Ascending aorta (tissue), 2 donors: Measurements from ENCODE around the gene LTA. TPM values are rescaled to one million over a fixed set of nuclear protein-coding genes. Genes with fewer than 3 reads are reported as not detected.
"Not testable (repeated sequence)": the region's sequence is repeated elsewhere in the genome, so short reads cannot be mapped to it uniquely, and the experiment has no call there.

Experiments
- DNase-seq, 2 donors: peaks; one replicate each; pipeline ENCODE4 v3.0.0-alpha.2; 2019; ENCODE audit warnings: low spot score in 2 of 2
- H3K27ac ChIP-seq, 2 donors: fragments of 200-600 bp; sonication (generic); one replicate each; pipeline ENCODE4 v1.5.1; 2016 to 2017; ENCODE audit warnings: mild to moderate bottlenecking in 1 of 2
- H3K27me3 ChIP-seq: fragments of 200-600 bp; sonication (generic); one replicate; pipeline ENCODE4 v1.5.1; 2017
- H3K36me3 ChIP-seq, 2 donors: fragments of 200-600 bp; sonication (generic); one replicate each; pipeline ENCODE4 v1.5.1; 2016
- H3K4me1 ChIP-seq, 2 donors: fragments of 200-600 bp; sonication (generic); one replicate each; pipeline ENCODE4 v1.5.1; 2016 to 2017; ENCODE audit warnings: mild to moderate bottlenecking in 1 of 2
- H3K4me3 ChIP-seq, 2 donors: fragments of 200-600 bp; sonication (generic); one replicate each; pipeline ENCODE4 v1.5.1; 2016 to 2017; ENCODE audit warnings: mild to moderate bottlenecking in 1 of 2
- H3K9me3 ChIP-seq, 2 donors: fragments of 200-600 bp; sonication (generic); one replicate each; pipeline ENCODE4 v1.5.1; 2016
- CTCF ChIP-seq, 3 experiments: fragments of 200-600 bp in 2 of 3; fragments of 450-650 bp in 1 of 3; sonication (generic) in 2 of 3; IDR thresholded peaks; one replicate each; pipeline ENCODE4 v1.5.1; 2016 to 2019; ENCODE audit warnings: antibody characterized with exemption in 3 of 3, mild to moderate bottlenecking in 1 of 3, moderate library complexity in 1 of 3
- intact Hi-C: fragments of 100-400 bp; cut with DNase I; formaldehyde crosslinking; loops from one replicate; pipeline ENCODE4 v1.15.1; 2023
- total RNA-seq: library from RNA; depleted of rRNA; stranded (reverse); fragments of >200 nt; gene quantifications from one replicate; pipeline ENCODE4 v1.1.0, GENCODE V29; 2016

Gene LTA
- total RNA-seq, 1 donor from 2014 or later = not detected

GRCh38 chr6:31585491-31585890 is 13.4 kb downstream of the LTA start:
- intact Hi-C loops = no loop called here
- H3K27ac ChIP-seq = no peak overlapping the region
- no peak for DNase-seq
- H3K4me3 ChIP-seq = no peak overlapping the region
- no peaks in the 10 kb centered on the region for H3K36me3 ChIP-seq
- no peak for TF ChIP-seq CTCF (IDR thresholded peaks at IDR 0.05)
- H3K4me1 ChIP-seq = peaks cover 0 to 12% of the 10 kb centered on the region in 2 donors
- no peaks in the 10 kb centered on the region for H3K27me3 ChIP-seq
- H3K9me3 ChIP-seq = no peaks in the 10 kb centered on the region

GRCh38 chr6:31586008-31586407 is 13.9 kb downstream of the LTA start, which contains the start of gene LST1:
Gene LST1 (plus strand): TSS chr6:31586277. CDS start chr6:31587300, 1,023 bp downstream.
- Histone ChIP-seq H3K27ac (no peak within 1 kb of the TSS), H3K36me3 (no peaks in the 10 kb centered on the region), H3K4me1 (peaks cover 0 to 12% of the 10 kb centered on the region in 2 donors), H3K27me3 (no peaks in the 10 kb centered on the region), H3K9me3 (no peaks in the 10 kb centered on the region), H3K4me3 (no peak within 1 kb of the TSS)
- TF ChIP-seq CTCF (IDR thresholded peaks at IDR 0.05) = no peak
- no peak for DNase-seq
- intact Hi-C loops = no loop called here

- Histone ChIP-seq H3K27ac (no peak overlapping the region), H3K27me3 (no peaks in the 10 kb centered on the region), H3K4me1 (peaks cover 0 to 8% of the 10 kb centered on the region in 2 donors), H3K9me3 (no peaks in the 10 kb centered on the region), H3K36me3 (no peaks in the 10 kb centered on the region), H3K4me3 (no peak overlapping the region)
- intact Hi-C loops = no loop called here
- TF ChIP-seq CTCF (IDR thresholded peaks at IDR 0.05) = no peak
- DNase-seq = no peak
Measured at GRCh38 chr6:31586599-31587281, 14.7 kb downstream of the LTA start.

- DNase-seq = no peak
- H3K27me3 ChIP-seq = no peaks in the 10 kb centered on the region
- H3K27ac ChIP-seq = no peak overlapping the region
- H3K36me3 ChIP-seq = no peaks in the 10 kb centered on the region
- no peak overlapping the region for H3K4me3 ChIP-seq
- no peak for TF ChIP-seq CTCF (IDR thresholded peaks at IDR 0.05)
- no peaks in the 10 kb centered on the region for H3K4me1 ChIP-seq
- no peaks in the 10 kb centered on the region for H3K9me3 ChIP-seq
- intact Hi-C loops = no loop called here
Measured at GRCh38 chr6:31587791-31588777, 16.0 kb downstream of the LTA start.

- Histone ChIP-seq H3K4me3 (no peak overlapping the region), H3K27me3 (no peaks in the 10 kb centered on the region), H3K27ac (no peak overlapping the region), H3K36me3 (no peaks in the 10 kb centered on the region), H3K9me3 (no peaks in the 10 kb centered on the region), H3K4me1 (no peaks in the 10 kb centered on the region)
- no peak for TF ChIP-seq CTCF (IDR thresholded peaks at IDR 0.05)
- DNase-seq = no peak
- intact Hi-C loops = no loop called here
Measured at GRCh38 chr6:31588871-31589650, 17.0 kb downstream of the LTA start.

GRCh38 chr6:31590691-31591090 is 18.6 kb downstream of the LTA start:
- intact Hi-C loops, H3K9me3 ChIP-seq: not testable (repeated sequence)

More at GRCh38 chr6:31590691-31591090, 18.6 kb downstream of the LTA start:
- not testable (repeated sequence) for H3K4me1 ChIP-seq, H3K4me3 ChIP-seq, H3K36me3 ChIP-seq, H3K27me3 ChIP-seq, DNase-seq, H3K27ac ChIP-seq
